Sigmoid colon (tissue), 4 donors: ENCODE measurements around the gene ATM.

Experiments
- EP300 ChIP-seq, 4 donors: sonication (generic); formaldehyde crosslinking; IDR thresholded peaks; one replicate each; pipeline ENCODE4 v1.6.1; 2017; ENCODE audit warnings: antibody characterized with exemption in 4 of 4
- POLR2A ChIP-seq, 2 donors: fragments of 450-650 bp; IDR thresholded peaks; one replicate each; pipeline ENCODE4 v1.6.1; 2016; ENCODE audit warnings: antibody characterized with exemption in 2 of 2, mild to moderate bottlenecking in 2 of 2, moderate library complexity in 2 of 2
- TF ChIP-seq, protein P1 (sequence below), 4 experiments: fragments of 450-650 bp in 3 of 4; fragments of 200-600 bp in 1 of 4; IDR thresholded peaks; one replicate each; pipeline ENCODE4 v1.5.1; 2016 to 2019; ENCODE audit warnings: antibody characterized with exemption in 4 of 4, mild to moderate bottlenecking in 3 of 4, moderate library complexity in 2 of 4

DNA sequence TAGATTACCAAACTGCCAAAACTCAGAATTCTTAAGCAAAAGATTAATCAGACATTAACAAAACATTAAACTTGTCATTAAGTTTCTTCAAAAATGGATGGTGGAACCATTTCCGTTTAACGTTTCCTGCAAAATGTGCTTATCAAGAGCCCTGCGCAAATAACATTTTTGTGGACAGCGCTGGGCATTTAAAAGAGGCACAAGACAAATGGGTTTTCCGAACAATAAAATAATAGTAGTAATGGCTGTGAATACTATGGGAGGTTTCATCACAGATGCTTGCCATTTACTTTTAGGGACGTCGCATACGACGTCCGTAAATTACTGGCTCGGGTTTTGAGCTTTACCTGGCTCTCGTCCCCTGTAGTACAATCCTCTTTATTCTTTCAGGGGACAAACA is 1.5 kb upstream of the ATM start:
- TF ChIP-seq, protein P1, sequence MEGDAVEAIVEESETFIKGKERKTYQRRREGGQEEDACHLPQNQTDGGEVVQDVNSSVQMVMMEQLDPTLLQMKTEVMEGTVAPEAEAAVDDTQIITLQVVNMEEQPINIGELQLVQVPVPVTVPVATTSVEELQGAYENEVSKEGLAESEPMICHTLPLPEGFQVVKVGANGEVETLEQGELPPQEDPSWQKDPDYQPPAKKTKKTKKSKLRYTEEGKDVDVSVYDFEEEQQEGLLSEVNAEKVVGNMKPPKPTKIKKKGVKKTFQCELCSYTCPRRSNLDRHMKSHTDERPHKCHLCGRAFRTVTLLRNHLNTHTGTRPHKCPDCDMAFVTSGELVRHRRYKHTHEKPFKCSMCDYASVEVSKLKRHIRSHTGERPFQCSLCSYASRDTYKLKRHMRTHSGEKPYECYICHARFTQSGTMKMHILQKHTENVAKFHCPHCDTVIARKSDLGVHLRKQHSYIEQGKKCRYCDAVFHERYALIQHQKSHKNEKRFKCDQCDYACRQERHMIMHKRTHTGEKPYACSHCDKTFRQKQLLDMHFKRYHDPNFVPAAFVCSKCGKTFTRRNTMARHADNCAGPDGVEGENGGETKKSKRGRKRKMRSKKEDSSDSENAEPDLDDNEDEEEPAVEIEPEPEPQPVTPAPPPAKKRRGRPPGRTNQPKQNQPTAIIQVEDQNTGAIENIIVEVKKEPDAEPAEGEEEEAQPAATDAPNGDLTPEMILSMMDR (IDR thresholded peaks at IDR 0.05) = no peak
- no peak for TF ChIP-seq EP300 (IDR thresholded peaks at IDR 0.05)
- TF ChIP-seq POLR2A (IDR thresholded peaks at IDR 0.05) = no peak
